ENCODE data around the gene DENND2D. TPM values are rescaled to one million over a fixed set of nuclear protein-coding genes. Genes with fewer than 3 reads are reported as not detected.
A peak's percentile ranks its signal among the peaks of the same experiment; 100 is the strongest.

DENND2D gene
- polyA plus RNA-seq, 3 donors from 2014 or later = 145 to 474 (median 264) TPM

- Mint-ChIP-seq H3K4me1 (peaks cover 82 to 88% of the 10 kb centered on the region in 2 donors), H3K9me3 (no peaks in the 10 kb centered on the region), H3K27ac (peak overlapping the region; percentile 95 to 99 (median 98)), H3K36me3 (peaks cover 50 to 88% (median 82%) of the 10 kb centered on the region in 3 donors), H3K4me3 (peak overlapping the region; percentile 96 to 100 (median 99)), H3K27me3 (ENCODE audit: low read depth in 3 of 3) (peaks cover 0 to 10% (median 0%) of the 10 kb centered on the region in 3 donors)
- DNase-seq = no peak
These were observed 5.3 kb downstream of the DENND2D start for GRCh38 chr1:111195002-111195684.

- no peaks in the 10 kb centered on the region for H3K9me3 Mint-ChIP-seq
- H3K36me3 Mint-ChIP-seq = peaks cover 55 to 94% (median 83%) of the 10 kb centered on the region in 3 donors
- peak overlapping the region; percentile 96 to 100 (median 99) for H3K4me3 Mint-ChIP-seq
- H3K4me1 Mint-ChIP-seq = peaks cover 91 to 97% of the 10 kb centered on the region in 2 donors
- no peak for DNase-seq
- peak overlapping the region; percentile 95 to 99 (median 98) for H3K27ac Mint-ChIP-seq
- H3K27me3 Mint-ChIP-seq (ENCODE audit: low read depth in 3 of 3) = peaks cover 0 to 3% (median 0%) of the 10 kb centered on the region in 3 donors
These were observed 6.5 kb downstream of the DENND2D start for GRCh38 chr1:111193712-111194480.

GRCh38 chr1:111192658-111193519 lies 7.6 kb downstream of the DENND2D start:
- H3K27me3 Mint-ChIP-seq (ENCODE audit: low read depth in 3 of 3) = peaks cover 0 to 3% (median 0%) of the 10 kb centered on the region in 3 donors
- H3K27ac Mint-ChIP-seq = peak overlapping the region; percentile 95 to 99 (median 98)
- peak overlapping the region; percentile 96 to 100 (median 99) for H3K4me3 Mint-ChIP-seq
- H3K36me3 Mint-ChIP-seq = peaks cover 50 to 94% (median 83%) of the 10 kb centered on the region in 3 donors
- H3K4me1 Mint-ChIP-seq = peaks cover 100% of the 10 kb centered on the region in 2 donors
- peak in 1 of 3 donors; percentile 31 for DNase-seq
- no peaks in the 10 kb centered on the region for H3K9me3 Mint-ChIP-seq

- Mint-ChIP-seq H3K4me3 (peak overlapping the region; percentile 96 to 100 (median 99)), H3K27ac (peak overlapping the region; percentile 95 to 99 (median 98)), H3K9me3 (no peaks in the 10 kb centered on the region), H3K4me1 (peaks cover 97 to 100% of the 10 kb centered on the region in 2 donors), H3K36me3 (peaks cover 47 to 88% (median 77%) of the 10 kb centered on the region in 3 donors), H3K27me3 (ENCODE audit: low read depth in 3 of 3) (peaks cover 0 to 3% (median 0%) of the 10 kb centered on the region in 3 donors)
- DNase-seq = no peak
These were observed 8.4 kb downstream of the DENND2D start for GRCh38 chr1:111192074-111192473.

- Mint-ChIP-seq H3K36me3 (peaks cover 42 to 83% (median 75%) of the 10 kb centered on the region in 3 donors), H3K4me1 (peaks cover 97 to 100% of the 10 kb centered on the region in 2 donors), H3K4me3 (peak overlapping the region in 3 of 5 donors; percentile 12 to 97 (median 58)), H3K27ac (peak overlapping the region; percentile 95 to 99 (median 98)), H3K9me3 (no peaks in the 10 kb centered on the region), H3K27me3 (ENCODE audit: low read depth in 3 of 3) (peaks cover 0 to 1% (median 0%) of the 10 kb centered on the region in 3 donors)
- DNase-seq = no peak
These were observed 8.9 kb downstream of the DENND2D start for GRCh38 chr1:111191496-111191895.

GRCh38 chr1:111190931-111191451 lies 9.5 kb downstream of the DENND2D start:
- H3K27me3 Mint-ChIP-seq (ENCODE audit: low read depth in 3 of 3) = no peaks in the 10 kb centered on the region
- H3K27ac Mint-ChIP-seq = peak overlapping the region; percentile 95 to 99 (median 98)
- no peaks in the 10 kb centered on the region for H3K9me3 Mint-ChIP-seq
- peaks cover 37 to 83% (median 70%) of the 10 kb centered on the region in 3 donors for H3K36me3 Mint-ChIP-seq
- peak overlapping the region; percentile 4 to 64 (median 56) for H3K4me3 Mint-ChIP-seq
- H3K4me1 Mint-ChIP-seq = peaks cover 95 to 100% of the 10 kb centered on the region in 2 donors
- no peak for DNase-seq

GRCh38 chr1:111184663-111185062 lies 15.8 kb downstream of the DENND2D start:
- H3K36me3 Mint-ChIP-seq = peaks cover 17 to 43% (median 40%) of the 10 kb centered on the region in 3 donors
- H3K4me3 Mint-ChIP-seq = no peak overlapping the region
- H3K4me1 Mint-ChIP-seq = peaks cover 61 to 96% of the 10 kb centered on the region in 2 donors
- H3K9me3 Mint-ChIP-seq = no peaks in the 10 kb centered on the region
- no peak for DNase-seq
- peak overlapping the region in 5 of 6 donors; percentile 63 to 85 (median 71) for H3K27ac Mint-ChIP-seq
- no peaks in the 10 kb centered on the region for H3K27me3 Mint-ChIP-seq (ENCODE audit: low read depth in 3 of 3)

GRCh38 chr1:111183308-111184069 lies 17.0 kb downstream of the DENND2D start:
- Mint-ChIP-seq H3K4me3 (no peak overlapping the region), H3K9me3 (no peaks in the 10 kb centered on the region), H3K4me1 (peaks cover 53 to 92% of the 10 kb centered on the region in 2 donors), H3K27ac (peak overlapping the region; percentile 56 to 85 (median 70)), H3K36me3 (peaks cover 7 to 32% (median 30%) of the 10 kb centered on the region in 3 donors), H3K27me3 (ENCODE audit: low read depth in 3 of 3) (no peaks in the 10 kb centered on the region)
- no peak for DNase-seq

GRCh38 chr1:111182052-111182451 lies 18.4 kb downstream of the DENND2D start:
- Mint-ChIP-seq H3K36me3 (peaks cover under 1 to 24% (median 22%) of the 10 kb centered on the region in 3 donors), H3K4me3 (no peak overlapping the region), H3K27me3 (ENCODE audit: low read depth in 3 of 3) (no peaks in the 10 kb centered on the region), H3K27ac (peak overlapping the region; percentile 25 to 86 (median 70)), H3K9me3 (no peaks in the 10 kb centered on the region), H3K4me1 (peaks cover 41 to 89% of the 10 kb centered on the region in 2 donors)
- DNase-seq = no peak

- H3K9me3 Mint-ChIP-seq = no peaks in the 10 kb centered on the region
- H3K27ac Mint-ChIP-seq = peak overlapping the region; percentile 28 to 86 (median 72)
- H3K4me1 Mint-ChIP-seq = peaks cover 26 to 81% of the 10 kb centered on the region in 2 donors
- no peaks in the 10 kb centered on the region for H3K27me3 Mint-ChIP-seq (ENCODE audit: low read depth in 3 of 3)
- DNase-seq = no peak
- H3K36me3 Mint-ChIP-seq = peaks cover 9 to 25% (median 20%) of the 10 kb centered on the region in 3 donors
- no peak overlapping the region for H3K4me3 Mint-ChIP-seq
These were observed 20.4 kb downstream of the DENND2D start for GRCh38 chr1:111179968-111180533.

- Mint-ChIP-seq H3K27ac (no peak overlapping the region), H3K9me3 (no peaks in the 10 kb centered on the region), H3K27me3 (ENCODE audit: low read depth in 3 of 3) (no peaks in the 10 kb centered on the region), H3K36me3 (peaks cover 9 to 31% (median 19%) of the 10 kb centered on the region in 3 donors), H3K4me1 (peaks cover 17 to 72% of the 10 kb centered on the region in 2 donors), H3K4me3 (no peak overlapping the region)
- no peak for DNase-seq
These were observed 23.8 kb downstream of the DENND2D start for GRCh38 chr1:111176678-111177077.

GRCh38 chr1:111175349-111175748 lies 25.1 kb downstream of the DENND2D start:
- peaks cover 14 to 60% of the 10 kb centered on the region in 2 donors for H3K4me1 Mint-ChIP-seq
- peaks cover 9 to 31% (median 19%) of the 10 kb centered on the region in 3 donors for H3K36me3 Mint-ChIP-seq
- no peak overlapping the region for H3K27ac Mint-ChIP-seq
- H3K4me3 Mint-ChIP-seq = no peak overlapping the region
- H3K9me3 Mint-ChIP-seq = no peaks in the 10 kb centered on the region
- DNase-seq = no peak
- no peaks in the 10 kb centered on the region for H3K27me3 Mint-ChIP-seq (ENCODE audit: low read depth in 3 of 3)
